ENCODE data around the gene SEC14L1. TPM values are rescaled to one million over a fixed set of nuclear protein-coding genes. Genes with fewer than 3 reads are reported as not detected.
A peak's percentile ranks its signal among the peaks of the same experiment; 100 is the strongest.

SEC14L1 gene
- total RNA-seq, 4 donors from 2014 or later = 38.4 to 86.1 (median 40.1) TPM

DNA sequence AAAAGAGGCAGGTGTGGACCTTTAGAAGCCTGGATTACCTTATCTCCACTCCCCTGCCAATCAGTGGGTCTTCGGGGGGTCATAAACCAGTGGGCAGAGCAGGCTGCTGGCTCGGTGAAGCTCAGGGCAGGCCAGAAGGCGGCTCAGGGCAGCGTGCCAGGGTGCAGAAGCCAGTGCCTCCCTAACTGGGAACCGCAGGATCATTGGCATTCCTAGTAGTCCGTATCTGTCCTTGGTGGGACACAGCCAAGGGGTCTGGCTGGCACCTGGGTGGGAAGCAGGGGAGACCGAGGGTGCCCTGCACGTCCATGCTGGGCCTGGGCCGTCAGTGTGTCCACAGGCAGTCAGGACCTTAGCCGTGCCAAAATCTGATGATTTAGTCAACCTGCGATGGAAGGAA is 76.8 kb downstream of the SEC14L1 start:
- peaks cover 0 to 63% of the 10 kb centered on the region in 2 donors for H3K36me3 ChIP-seq
- H3K4me3 ChIP-seq = no peak overlapping the region
- no peaks in the 10 kb centered on the region for H3K27me3 ChIP-seq
- H3K9me3 ChIP-seq = no peaks in the 10 kb centered on the region
- ATAC-seq = no peak
- H3K27ac ChIP-seq = no peak overlapping the region
- H3K4me1 ChIP-seq = no peaks in the 10 kb centered on the region
- 33 to 100% methylated on average over 1 to 2 of the region's 11 CpGs for WGBS, 2 donors (ENCODE audit: low coverage in 1 of 2)
- TF ChIP-seq EP300 (IDR thresholded peaks at IDR 0.05) = no peak
- TF ChIP-seq, protein P1, sequence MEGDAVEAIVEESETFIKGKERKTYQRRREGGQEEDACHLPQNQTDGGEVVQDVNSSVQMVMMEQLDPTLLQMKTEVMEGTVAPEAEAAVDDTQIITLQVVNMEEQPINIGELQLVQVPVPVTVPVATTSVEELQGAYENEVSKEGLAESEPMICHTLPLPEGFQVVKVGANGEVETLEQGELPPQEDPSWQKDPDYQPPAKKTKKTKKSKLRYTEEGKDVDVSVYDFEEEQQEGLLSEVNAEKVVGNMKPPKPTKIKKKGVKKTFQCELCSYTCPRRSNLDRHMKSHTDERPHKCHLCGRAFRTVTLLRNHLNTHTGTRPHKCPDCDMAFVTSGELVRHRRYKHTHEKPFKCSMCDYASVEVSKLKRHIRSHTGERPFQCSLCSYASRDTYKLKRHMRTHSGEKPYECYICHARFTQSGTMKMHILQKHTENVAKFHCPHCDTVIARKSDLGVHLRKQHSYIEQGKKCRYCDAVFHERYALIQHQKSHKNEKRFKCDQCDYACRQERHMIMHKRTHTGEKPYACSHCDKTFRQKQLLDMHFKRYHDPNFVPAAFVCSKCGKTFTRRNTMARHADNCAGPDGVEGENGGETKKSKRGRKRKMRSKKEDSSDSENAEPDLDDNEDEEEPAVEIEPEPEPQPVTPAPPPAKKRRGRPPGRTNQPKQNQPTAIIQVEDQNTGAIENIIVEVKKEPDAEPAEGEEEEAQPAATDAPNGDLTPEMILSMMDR (IDR thresholded peaks at IDR 0.05) = no peak
- no peak for TF ChIP-seq POLR2A (IDR thresholded peaks at IDR 0.05)
- no peak for TF ChIP-seq POLR2AphosphoS5 (IDR thresholded peaks at IDR 0.05)

DNA sequence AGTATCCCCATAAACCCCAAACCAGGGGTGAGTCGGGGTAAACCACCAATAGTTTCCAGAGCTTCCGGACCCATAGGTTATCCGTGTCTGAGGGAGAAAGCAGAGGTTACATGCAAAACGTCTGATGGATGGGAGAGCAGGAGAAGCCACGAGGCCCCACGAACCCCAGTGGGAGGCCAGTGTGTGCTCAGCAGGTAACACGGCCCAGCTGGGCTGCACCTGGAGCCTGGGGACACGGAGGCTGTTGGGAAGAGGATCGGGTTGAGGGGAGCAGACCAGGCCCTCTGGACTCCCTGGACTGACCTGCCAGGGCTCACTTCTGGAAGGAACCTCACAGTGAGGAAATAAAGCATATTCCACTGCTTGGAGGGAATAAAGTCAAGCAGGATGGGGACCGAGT is 78.1 kb downstream of the SEC14L1 start:
- H3K4me3 ChIP-seq = no peak overlapping the region
- no peaks in the 10 kb centered on the region for H3K4me1 ChIP-seq
- ATAC-seq = no peak
- no peaks in the 10 kb centered on the region for H3K27me3 ChIP-seq
- H3K27ac ChIP-seq = no peak overlapping the region
- peaks cover 0 to 50% of the 10 kb centered on the region in 2 donors for H3K36me3 ChIP-seq
- no peaks in the 10 kb centered on the region for H3K9me3 ChIP-seq
- no peak for TF ChIP-seq POLR2A (IDR thresholded peaks at IDR 0.05)
- 63 to 86% methylated on average over 1 to 3 of the region's 10 CpGs for WGBS, 2 donors (ENCODE audit: low coverage in 1 of 2)

- Histone ChIP-seq H3K4me3 (no peak overlapping the region), H3K27me3 (no peaks in the 10 kb centered on the region), H3K36me3 (peaks cover 0 to 19% of the 10 kb centered on the region in 2 donors), H3K4me1 (no peaks in the 10 kb centered on the region), H3K27ac (peak overlapping the region in 2 of 4 donors; percentile 24 to 50), H3K9me3 (no peaks in the 10 kb centered on the region)
- TF ChIP-seq, protein P1 (IDR thresholded peaks at IDR 0.05) = no peak
- TF ChIP-seq POLR2A (IDR thresholded peaks at IDR 0.05) (no peak), EP300 (IDR thresholded peaks at IDR 0.05) (no peak), POLR2AphosphoS5 (IDR thresholded peaks at IDR 0.05) (no peak)
- ATAC-seq = no peak
- 69 to 73% methylated on average over 4 to 6 of the region's 7 CpGs for WGBS, 2 donors (ENCODE audit: low coverage in 1 of 2)
Observed at GRCh38 chr17:77222356-77222755, 81.6 kb downstream of the SEC14L1 start.

DNA sequence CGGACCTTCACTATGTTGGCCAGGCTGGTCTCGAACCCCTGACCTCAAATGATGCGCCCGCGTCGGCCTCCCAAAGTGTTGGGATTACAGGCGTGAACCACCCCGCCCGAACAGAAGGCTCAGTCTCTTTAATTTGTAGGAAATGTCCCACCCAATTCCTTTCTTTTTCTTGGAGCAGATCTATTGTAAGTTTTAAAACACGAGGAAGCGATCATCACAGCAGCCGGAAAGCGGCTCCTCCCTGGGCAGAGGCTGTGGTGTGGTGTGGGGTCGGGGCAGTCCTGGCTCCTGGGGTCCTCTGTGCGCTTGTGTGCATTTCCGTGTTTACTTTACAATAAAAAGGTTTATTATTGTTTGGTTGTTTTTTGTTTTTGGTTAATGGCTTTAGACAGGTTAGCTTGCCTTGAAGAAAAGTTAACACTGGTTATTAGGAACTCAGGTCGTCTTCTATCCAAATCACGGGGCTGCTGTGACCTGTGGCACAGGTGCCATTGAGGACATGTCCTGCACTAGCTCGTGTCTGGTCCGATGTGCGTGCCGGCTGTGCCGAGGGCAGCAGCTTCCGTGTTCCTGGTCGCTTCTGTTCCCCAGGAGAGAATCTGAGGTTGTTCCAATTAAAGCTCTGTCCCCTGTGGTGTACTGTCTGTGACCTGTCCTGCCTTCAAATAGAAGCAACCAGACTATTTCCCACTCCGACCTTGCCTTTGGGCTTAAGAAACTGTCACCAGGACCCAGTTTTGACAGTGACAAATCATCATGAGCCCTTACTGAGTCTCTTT is 83.1 kb downstream of the SEC14L1 start:
- no peak for ATAC-seq
- WGBS, 2 donors (ENCODE audit: low coverage in 1 of 2) = 48 to 55% methylated on average over 7 to 14 of the region's 26 CpGs

DNA sequence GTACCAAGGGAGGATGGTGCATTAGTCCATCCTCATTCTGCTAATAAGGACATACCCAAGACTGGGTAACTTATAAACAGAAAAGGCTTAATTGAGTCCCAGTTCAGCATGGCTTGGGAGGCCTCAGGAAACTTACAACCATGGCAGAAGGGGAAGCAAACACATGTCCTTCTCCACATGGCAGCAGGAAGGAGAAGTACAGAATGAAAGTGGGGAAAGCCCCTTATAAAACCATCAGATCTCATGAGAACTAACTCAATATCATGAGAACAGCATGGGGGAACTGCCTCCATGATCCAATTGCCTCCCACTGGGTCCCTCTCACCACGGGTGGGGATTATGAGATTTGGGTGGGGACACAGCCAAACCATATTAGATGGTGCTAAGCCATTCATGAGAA is 84.5 kb downstream of the SEC14L1 start:
- Histone ChIP-seq H3K9me3 (no peaks in the 10 kb centered on the region), H3K27me3 (no peaks in the 10 kb centered on the region), H3K4me3 (no peak overlapping the region), H3K27ac (peak overlapping the region in 1 of 4 donors; percentile 53), H3K36me3 (no peaks in the 10 kb centered on the region), H3K4me1 (no peaks in the 10 kb centered on the region)
- ATAC-seq = no peak
- TF ChIP-seq POLR2AphosphoS5 (IDR thresholded peaks at IDR 0.05) = no peak
- TF ChIP-seq EP300 (IDR thresholded peaks at IDR 0.05) = no peak
- TF ChIP-seq, protein P1 (IDR thresholded peaks at IDR 0.05) = no peak
- TF ChIP-seq POLR2A (IDR thresholded peaks at IDR 0.05) = no peak
- WGBS, 2 donors (ENCODE audit: low coverage in 1 of 2) = 78 to 80% methylated on average over 1 of the region's 1 CpG

More for the DNA sequence above, 83.1 kb downstream of the SEC14L1 start:
- Histone ChIP-seq H3K27ac (peak overlapping the region in 3 of 4 donors; percentile 47 to 53 (median 50)), H3K36me3 (peaks cover 0 to 5% of the 10 kb centered on the region in 2 donors), H3K4me1 (no peaks in the 10 kb centered on the region), H3K9me3 (no peaks in the 10 kb centered on the region), H3K4me3 (no peak overlapping the region), H3K27me3 (no peaks in the 10 kb centered on the region)
- TF ChIP-seq POLR2AphosphoS5 (IDR thresholded peaks at IDR 0.05) = no peak
- TF ChIP-seq, protein P1 (IDR thresholded peaks at IDR 0.05) = no peak
- TF ChIP-seq POLR2A (IDR thresholded peaks at IDR 0.05) = no peak
- no peak for TF ChIP-seq EP300 (IDR thresholded peaks at IDR 0.05)
